A549 (cell line): ENCODE results near the gene RPL3. TPM values are rescaled to one million over a fixed set of nuclear protein-coding genes. Genes with fewer than 3 reads are reported as not detected.

ENCODE experiments used
- ATAC-seq, 2 experiments: fragments of 200-7000 bp in 1 of 2; fragments of >200 bp in 1 of 2; cut with Nextera tagmentation in 1 of 2; cut with Tn5 transposase in 1 of 2; 3 replicates each; pipeline versions ENCODE4 v1.8.0 to v1.9.1; 2018 to 2020; ENCODE audit warnings: mild to moderate bottlenecking in 1 of 2, moderate library complexity in 1 of 2
- CTCF ChIA-PET: fragments of 300-600 bp; sonication (Branson Sonifier 250); formaldehyde crosslinking; extraction: SDS; loops from one replicate; lab custom pipeline; 2021; ENCODE audit warnings: antibody characterized with exemption, inconsistent platforms; lab: Yijun Ruan, JAX
- POLR2A ChIA-PET: fragments of 350-600 bp; formaldehyde crosslinking; extraction: SDS; loops from one replicate; lab custom pipeline; 2021; ENCODE audit warnings: antibody characterized with exemption, inconsistent platforms; lab: Yijun Ruan, JAX
- DNase-seq, 2 experiments: peaks; one replicate each; pipeline versions ENCODE4 v3.0.0 to v3.0.0-alpha.2; 2011 to 2016; ENCODE audit warnings: low read depth in 1 of 2, low spot score in 1 of 2
- FAIRE-seq: peaks from 2 replicates; lab custom pipeline; 2011; peaks lifted over from hg19 to GRCh38; lab: Jason Lieb, UNC
- H3K27ac ChIP-seq, 2 experiments: fragments of >200 bp; sonication (Bioruptor Twin); formaldehyde crosslinking; 3 replicates each; pipeline ENCODE4 v1.5.1; 2016 to 2017
- H3K4me1 ChIP-seq: fragments of >200 bp; sonication (Bioruptor Twin); formaldehyde crosslinking; 3 replicates; pipeline ENCODE4 v1.6.1; 2016
- H3K4me2 ChIP-seq: fragments of >200 bp; sonication (Bioruptor Twin); formaldehyde crosslinking; 3 replicates; pipeline ENCODE4 v1.6.1; 2016
- H3K4me3 ChIP-seq: fragments of >200 bp; sonication (Bioruptor Twin); formaldehyde crosslinking; 3 replicates; pipeline ENCODE4 v1.5.1; 2016
- H3K9me3 ChIP-seq: fragments of >200 bp; sonication (Bioruptor Twin); formaldehyde crosslinking; 3 replicates; pipeline ENCODE4 v1.6.1; 2016
- BHLHE40 ChIP-seq: IDR thresholded peaks from 2 replicates; pipeline ENCODE4 v1.6.1; 2012; ENCODE audit warnings: low read depth, low read length, inconsistent platforms
- EHF ChIP-seq: fragments of 250-450 bp; sonication (Bioruptor Pico); IDR thresholded peaks from 2 replicates; pipeline ENCODE4 v1.5.0; 2020; ENCODE audit warnings: mild to moderate bottlenecking
- EHMT2 ChIP-seq: fragments of 200-600 bp; sonication (generic); IDR thresholded peaks from 2 replicates; pipeline ENCODE4 v1.6.1; 2016; ENCODE audit warnings: antibody characterized with exemption, low read depth, mild to moderate bottlenecking, moderate library complexity
- ELK1 ChIP-seq: fragments of 150-350 bp; IDR thresholded peaks from 2 replicates; pipeline ENCODE4 v1.6.1; 2014; ENCODE audit warnings: low read depth, mild to moderate bottlenecking, low read length
- FOSB ChIP-seq: fragments of 250-450 bp; sonication (Bioruptor Pico); IDR thresholded peaks from 2 replicates; pipeline ENCODE4 v1.5.0; 2020; ENCODE audit warnings: mild to moderate bottlenecking, moderate library complexity
- FOSL2 ChIP-seq, 2 experiments: fragments of 450-650 bp in 1 of 2; fragments of >200 bp in 1 of 2; sonication (Bioruptor Twin) in 1 of 2; formaldehyde crosslinking; IDR thresholded peaks; 2 replicates each; pipeline versions ENCODE4 v1.5.0 to v1.6.1; 2016 to 2020; ENCODE audit warnings: mild to moderate bottlenecking in 1 of 2, moderate library complexity in 1 of 2
- FOXS1 ChIP-seq: fragments of 250-450 bp; sonication (Bioruptor Pico); IDR thresholded peaks from 2 replicates; pipeline ENCODE4 v1.5.0; 2020; ENCODE audit warnings: mild to moderate bottlenecking, moderate library complexity
- HDAC2 ChIP-seq: fragments of 200-600 bp; sonication (generic); IDR thresholded peaks from 2 replicates; pipeline ENCODE4 v1.6.1; 2016
- MAFK ChIP-seq: fragments of 450-650 bp; IDR thresholded peaks from 2 replicates; pipeline ENCODE4 v1.6.1; 2014; ENCODE audit not compliant: partially characterized antibody
- MAX ChIP-seq: IDR thresholded peaks from 2 replicates; pipeline ENCODE4 v1.6.1; 2012
- MYC ChIP-seq: IDR thresholded peaks from 2 replicates; pipeline ENCODE4 v1.6.1; 2012; ENCODE audit warnings: mild to moderate bottlenecking, inconsistent platforms, low read length, improper control_type of control experiment, borderline replicate concordance
- NPAS2 ChIP-seq: fragments of 250-450 bp; sonication (Bioruptor Pico); IDR thresholded peaks from 2 replicates; pipeline ENCODE4 v1.8.0; 2022; ENCODE audit warnings: mild to moderate bottlenecking, moderate library complexity, borderline replicate concordance
- NR3C1 ChIP-seq: fragments of >200 bp; sonication (Bioruptor Twin); formaldehyde crosslinking; IDR thresholded peaks from 3 replicates; pipeline ENCODE4 v1.6.1; 2017
- PBX3 ChIP-seq: IDR thresholded peaks from 2 replicates; pipeline ENCODE4 v1.6.1; 2012
- RNF2 ChIP-seq: fragments of 200-600 bp; sonication (generic); IDR thresholded peaks from 2 replicates; pipeline ENCODE4 v1.6.1; 2016; ENCODE audit warnings: low read depth, mild to moderate bottlenecking, antibody characterized with exemption, moderate library complexity, borderline replicate concordance
- TFCP2L1 ChIP-seq: fragments of 250-450 bp; sonication (Bioruptor Pico); IDR thresholded peaks from 2 replicates; pipeline ENCODE4 v1.5.0; 2021; ENCODE audit warnings: mild to moderate bottlenecking
- ZC3H11A ChIP-seq: fragments of 450-650 bp; IDR thresholded peaks from 2 replicates; pipeline ENCODE4 v1.6.1; 2014; ENCODE audit warnings: antibody characterized with exemption, mild to moderate bottlenecking
- ZNF302 ChIP-seq: fragments of 250-450 bp; sonication (Bioruptor Pico); IDR thresholded peaks from 2 replicates; pipeline ENCODE4 v1.9.0; 2021; ENCODE audit warnings: inconsistent platforms, mild to moderate bottlenecking, moderate library complexity
- WGBS: methylation state at CpG from one replicate; pipeline ENCODE4 v1.1.6; 2017; ENCODE audit errors: missing lambda C conversion rate; 5-methylcytosine and 5-hydroxymethylcytosine counted together
- polyA plus RNA-seq, 4 experiments: library from polyadenylated mRNA; depleted of rRNA in 3 of 4; stranded (reverse); fragments of >200 nt; fragmentation: RNase III in 1 of 4; extraction: RNeasy Plus Mini Kit Qiagen cat#74134 plus additional on column Dnase treatment in 1 of 4; gene quantifications; 2 replicates in 3 of 4; 3 replicates in 1 of 4; pipeline ENCODE4 v1.2.3, GENCODE V29; 2011 to 2017
- TF ChIP-seq, protein P1 (sequence below): IDR thresholded peaks from 2 replicates; pipeline ENCODE4 v1.6.1; 2012; ENCODE audit warnings: low read depth, borderline replicate concordance
- TF ChIP-seq, protein P2 (sequence below): fragments of >200 bp; sonication (Bioruptor Twin); formaldehyde crosslinking; IDR thresholded peaks from 2 replicates; pipeline ENCODE4 v1.6.1; 2016
- TF ChIP-seq, protein P3 (sequence below): fragments of 250-450 bp; sonication (Bioruptor Pico); IDR thresholded peaks from 2 replicates; pipeline ENCODE4 v1.5.0; 2021; ENCODE audit warnings: mild to moderate bottlenecking, moderate library complexity, borderline replicate concordance
- TF ChIP-seq, protein P4 (sequence below): fragments of 200-600 bp; sonication (generic); IDR thresholded peaks from 2 replicates; pipeline ENCODE4 v1.6.1; 2016; ENCODE audit warnings: antibody characterized with exemption, mild to moderate bottlenecking, moderate library complexity
- TF ChIP-seq, protein P5 (sequence below): fragments of 450-650 bp; IDR thresholded peaks from 2 replicates; pipeline ENCODE4 v1.6.1; 2014; ENCODE audit warnings: antibody characterized with exemption
- TF ChIP-seq, protein P6 (sequence below): fragments of 250-450 bp; sonication (Bioruptor Pico); IDR thresholded peaks from 2 replicates; pipeline ENCODE4 v1.5.0; 2020; ENCODE audit warnings: low read depth, mild to moderate bottlenecking, moderate library complexity

Gene RPL3
- polyA plus RNA-seq, 2 of the 4 experiments (the other 2 are of a cell fraction), result 1,921 to 1,965 TPM

DNA sequence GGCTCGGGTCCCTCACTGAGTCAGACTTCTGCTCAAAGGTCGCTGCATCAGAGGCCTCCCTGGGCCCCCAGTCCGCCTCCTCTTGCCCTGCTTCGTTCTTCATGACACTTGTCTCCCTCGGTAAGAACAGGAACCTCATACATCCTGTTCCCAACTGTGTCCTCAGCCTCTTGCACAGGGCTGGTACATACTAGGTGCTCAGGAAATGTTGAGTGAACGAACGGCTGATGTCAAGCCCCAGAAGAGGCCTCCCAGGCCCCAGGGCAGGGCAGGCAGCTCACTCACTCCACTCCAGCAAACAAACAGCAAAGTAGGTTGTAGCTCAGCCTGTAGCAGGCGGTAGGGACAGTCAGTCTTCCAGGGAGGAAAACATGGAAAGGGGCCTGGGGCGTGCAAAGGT is 47.6 kb upstream of the RPL3 start:
- POLR2A ChIA-PET, result no interaction called here
- CTCF ChIA-PET, result interaction anchor here (0.5 kb wide), 1 partner anchor 23 kb away, joined by 5 read pairs; no protein-coding TSS in a partner anchor
- no peak for FAIRE-seq
- ATAC-seq, result no peak
- 78% methylated on average over 6 of the region's 9 CpGs for WGBS
- TF ChIP-seq MAX (no peak), MYC (no peak), PBX3 (no peak), ELK1 (no peak), TFCP2L1 (CRISPR knock-in tag) (no peak), FOXS1 (CRISPR knock-in tag) (no peak), EHF (CRISPR knock-in tag) (no peak), HDAC2 (no peak), ZNF302 (CRISPR knock-in tag) (no peak)
- TF ChIP-seq, protein P1, sequence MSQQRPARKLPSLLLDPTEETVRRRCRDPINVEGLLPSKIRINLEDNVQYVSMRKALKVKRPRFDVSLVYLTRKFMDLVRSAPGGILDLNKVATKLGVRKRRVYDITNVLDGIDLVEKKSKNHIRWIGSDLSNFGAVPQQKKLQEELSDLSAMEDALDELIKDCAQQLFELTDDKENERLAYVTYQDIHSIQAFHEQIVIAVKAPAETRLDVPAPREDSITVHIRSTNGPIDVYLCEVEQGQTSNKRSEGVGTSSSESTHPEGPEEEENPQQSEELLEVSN, result no peak
- TF ChIP-seq, protein P2, sequence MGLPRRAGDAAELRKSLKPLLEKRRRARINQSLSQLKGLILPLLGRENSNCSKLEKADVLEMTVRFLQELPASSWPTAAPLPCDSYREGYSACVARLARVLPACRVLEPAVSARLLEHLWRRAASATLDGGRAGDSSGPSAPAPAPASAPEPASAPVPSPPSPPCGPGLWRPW, result no peak
- TF ChIP-seq, protein P3, sequence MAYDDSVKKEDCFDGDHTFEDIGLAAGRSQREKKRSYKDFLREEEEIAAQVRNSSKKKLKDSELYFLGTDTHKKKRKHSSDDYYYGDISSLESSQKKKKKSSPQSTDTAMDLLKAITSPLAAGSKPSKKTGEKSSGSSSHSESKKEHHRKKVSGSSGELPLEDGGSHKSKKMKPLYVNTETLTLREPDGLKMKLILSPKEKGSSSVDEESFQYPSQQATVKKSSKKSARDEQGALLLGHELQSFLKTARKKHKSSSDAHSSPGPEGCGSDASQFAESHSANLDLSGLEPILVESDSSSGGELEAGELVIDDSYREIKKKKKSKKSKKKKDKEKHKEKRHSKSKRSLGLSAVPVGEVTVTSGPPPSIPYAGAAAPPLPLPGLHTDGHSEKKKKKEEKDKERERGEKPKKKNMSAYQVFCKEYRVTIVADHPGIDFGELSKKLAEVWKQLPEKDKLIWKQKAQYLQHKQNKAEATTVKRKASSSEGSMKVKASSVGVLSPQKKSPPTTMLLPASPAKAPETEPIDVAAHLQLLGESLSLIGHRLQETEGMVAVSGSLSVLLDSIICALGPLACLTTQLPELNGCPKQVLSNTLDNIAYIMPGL (CRISPR knock-in tag), result no peak
- TF ChIP-seq, protein P4, sequence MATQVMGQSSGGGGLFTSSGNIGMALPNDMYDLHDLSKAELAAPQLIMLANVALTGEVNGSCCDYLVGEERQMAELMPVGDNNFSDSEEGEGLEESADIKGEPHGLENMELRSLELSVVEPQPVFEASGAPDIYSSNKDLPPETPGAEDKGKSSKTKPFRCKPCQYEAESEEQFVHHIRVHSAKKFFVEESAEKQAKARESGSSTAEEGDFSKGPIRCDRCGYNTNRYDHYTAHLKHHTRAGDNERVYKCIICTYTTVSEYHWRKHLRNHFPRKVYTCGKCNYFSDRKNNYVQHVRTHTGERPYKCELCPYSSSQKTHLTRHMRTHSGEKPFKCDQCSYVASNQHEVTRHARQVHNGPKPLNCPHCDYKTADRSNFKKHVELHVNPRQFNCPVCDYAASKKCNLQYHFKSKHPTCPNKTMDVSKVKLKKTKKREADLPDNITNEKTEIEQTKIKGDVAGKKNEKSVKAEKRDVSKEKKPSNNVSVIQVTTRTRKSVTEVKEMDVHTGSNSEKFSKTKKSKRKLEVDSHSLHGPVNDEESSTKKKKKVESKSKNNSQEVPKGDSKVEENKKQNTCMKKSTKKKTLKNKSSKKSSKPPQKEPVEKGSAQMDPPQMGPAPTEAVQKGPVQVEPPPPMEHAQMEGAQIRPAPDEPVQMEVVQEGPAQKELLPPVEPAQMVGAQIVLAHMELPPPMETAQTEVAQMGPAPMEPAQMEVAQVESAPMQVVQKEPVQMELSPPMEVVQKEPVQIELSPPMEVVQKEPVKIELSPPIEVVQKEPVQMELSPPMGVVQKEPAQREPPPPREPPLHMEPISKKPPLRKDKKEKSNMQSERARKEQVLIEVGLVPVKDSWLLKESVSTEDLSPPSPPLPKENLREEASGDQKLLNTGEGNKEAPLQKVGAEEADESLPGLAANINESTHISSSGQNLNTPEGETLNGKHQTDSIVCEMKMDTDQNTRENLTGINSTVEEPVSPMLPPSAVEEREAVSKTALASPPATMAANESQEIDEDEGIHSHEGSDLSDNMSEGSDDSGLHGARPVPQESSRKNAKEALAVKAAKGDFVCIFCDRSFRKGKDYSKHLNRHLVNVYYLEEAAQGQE, result no peak
- TF ChIP-seq, protein P5, sequence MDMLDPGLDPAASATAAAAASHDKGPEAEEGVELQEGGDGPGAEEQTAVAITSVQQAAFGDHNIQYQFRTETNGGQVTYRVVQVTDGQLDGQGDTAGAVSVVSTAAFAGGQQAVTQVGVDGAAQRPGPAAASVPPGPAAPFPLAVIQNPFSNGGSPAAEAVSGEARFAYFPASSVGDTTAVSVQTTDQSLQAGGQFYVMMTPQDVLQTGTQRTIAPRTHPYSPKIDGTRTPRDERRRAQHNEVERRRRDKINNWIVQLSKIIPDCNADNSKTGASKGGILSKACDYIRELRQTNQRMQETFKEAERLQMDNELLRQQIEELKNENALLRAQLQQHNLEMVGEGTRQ, result no peak
- H3K27ac ChIP-seq, result no peak overlapping the region
- H3K4me1 ChIP-seq, result no peaks in the 10 kb centered on the region
- H3K9me3 ChIP-seq, result no peaks in the 10 kb centered on the region
- no peak overlapping the region for H3K4me3 ChIP-seq
- no peak overlapping the region for H3K4me2 ChIP-seq
- no peak for DNase-seq

GRCh38 chr22:39365492-39365780 is 46.0 kb upstream of the RPL3 start:
- Histone ChIP-seq H3K27ac (no peak overlapping the region), H3K9me3 (no peaks in the 10 kb centered on the region), H3K4me1 (no peaks in the 10 kb centered on the region), H3K4me3 (no peak overlapping the region), H3K4me2 (no peak overlapping the region)
- no peak for DNase-seq
- ChIA-PET CTCF (interaction anchor here (1.1 to 1.5 kb wide), 2 partner anchors 9 to 50 kb away, joined by 3 to 6 read pairs; no protein-coding TSS in a partner anchor), POLR2A (no interaction called here)
- ATAC-seq, result no peak
- 90% methylated on average over 3 of the region's 3 CpGs for WGBS
- FAIRE-seq, result no peak
- TF ChIP-seq EHMT2, result no peak
- no peak for TF ChIP-seq FOSL2 (IDR thresholded peaks at IDR 0.05)
- no peak for TF ChIP-seq FOSL2 (CRISPR knock-in tag; IDR thresholded peaks at IDR 0.05)
- no peak for TF ChIP-seq ZC3H11A
- TF ChIP-seq, protein P3 (CRISPR knock-in tag), result no peak
- TF ChIP-seq MAFK, result no peak
- no peak for TF ChIP-seq NR3C1
- TF ChIP-seq BHLHE40, result no peak
- no peak for TF ChIP-seq HDAC2
- TF ChIP-seq, protein P6, sequence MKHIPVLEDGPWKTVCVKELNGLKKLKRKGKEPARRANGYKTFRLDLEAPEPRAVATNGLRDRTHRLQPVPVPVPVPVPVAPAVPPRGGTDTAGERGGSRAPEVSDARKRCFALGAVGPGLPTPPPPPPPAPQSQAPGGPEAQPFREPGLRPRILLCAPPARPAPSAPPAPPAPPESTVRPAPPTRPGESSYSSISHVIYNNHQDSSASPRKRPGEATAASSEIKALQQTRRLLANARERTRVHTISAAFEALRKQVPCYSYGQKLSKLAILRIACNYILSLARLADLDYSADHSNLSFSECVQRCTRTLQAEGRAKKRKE (CRISPR knock-in tag), result no peak
- TF ChIP-seq FOSB (CRISPR knock-in tag), result no peak
- TF ChIP-seq EHF (CRISPR knock-in tag), result no peak
- TF ChIP-seq RNF2, result no peak
- TF ChIP-seq MYC, result no peak
- no peak for TF ChIP-seq NPAS2 (CRISPR knock-in tag)
